ENCODE results near the gene MRAP2.

- TF ChIP-seq POLR2A (IDR thresholded peaks at IDR 0.05) (no peak), CTCF (IDR thresholded peaks at IDR 0.05) (no peak)
Observed at GRCh38 chr6:84065693-84066290, 32.2 kb downstream of the MRAP2 start.
